Neural cell (in vitro differentiated cells): Measurements from ENCODE around the gene KMT2E. TPM values are rescaled to one million over a fixed set of nuclear protein-coding genes. Genes with fewer than 3 reads are reported as not detected.

Experiments
- H2AFZ ChIP-seq: fragments of 200-600, 300-800 bp; sonication (generic), shearing (Covaris generic); 2 replicates; pipeline ENCODE4 v1.6.0; 2014; ENCODE audit warnings: low read depth, mild to moderate bottlenecking, antibody characterized with exemption, low read length, moderate library complexity
- H3F3A ChIP-seq: fragments of 200-600 bp; shearing (Covaris generic); 2 replicates; pipeline ENCODE4 v1.6.1; 2016; ENCODE audit warnings: mild to moderate bottlenecking, moderate library complexity, mixed read lengths, antibody characterized with exemption, low read length; ENCODE audit not compliant: insufficient read depth, poor library complexity, severe bottlenecking
- H3K27ac ChIP-seq: fragments of 200-600, 300-800 bp; sonication (generic), shearing (Covaris generic); 2 replicates; pipeline ENCODE4 v1.5.1; 2014; ENCODE audit warnings: mild to moderate bottlenecking, low read length, moderate library complexity
- H3K27me3 ChIP-seq: fragments of 300-800, 200-600 bp; sonication (generic), shearing (Covaris generic); 2 replicates; pipeline ENCODE4 v1.6.0; 2014; ENCODE audit warnings: mild to moderate bottlenecking, low read depth, low read length, moderate library complexity; ENCODE audit not compliant: insufficient read depth
- H3K36me3 ChIP-seq: fragments of 300-800, 200-600 bp; sonication (generic), shearing (Covaris generic); 2 replicates; pipeline ENCODE4 v1.5.1; 2014; ENCODE audit warnings: mild to moderate bottlenecking, antibody characterized with exemption, low read length, moderate library complexity; ENCODE audit not compliant: insufficient read depth
- H3K4me2 ChIP-seq: fragments of 300-800, 200-600 bp; sonication (generic), shearing (Covaris generic); 2 replicates; pipeline ENCODE4 v1.6.0; 2014; ENCODE audit warnings: mild to moderate bottlenecking, low read length
- H3K4me3 ChIP-seq: fragments of 300-800, 200-600 bp; sonication (generic), shearing (Covaris generic); 2 replicates; pipeline ENCODE4 v1.5.1; 2014; ENCODE audit warnings: mild to moderate bottlenecking, low read length, moderate library complexity
- H3K79me2 ChIP-seq: fragments of 200-600 bp; shearing (Covaris generic); replicated peaks from 2 replicates; pipeline ENCODE4 v1.6.0; 2014; ENCODE audit warnings: mild to moderate bottlenecking, low read length, moderate library complexity; ENCODE audit not compliant: insufficient read depth
- H3K9ac ChIP-seq: fragments of 300-800, 200-600 bp; sonication (generic), shearing (Covaris generic); 2 replicates; pipeline ENCODE4 v1.6.1; 2016; ENCODE audit warnings: mild to moderate bottlenecking, low read length, mixed read lengths
- H3K9me2 ChIP-seq: fragments of 200-600 bp; shearing (Covaris generic); 2 replicates; pipeline ENCODE4 v1.6.1; 2016; ENCODE audit warnings: mild to moderate bottlenecking, low read length, mixed read lengths; ENCODE audit not compliant: insufficient read depth
- H3K9me3 ChIP-seq: fragments of 200-600, 300-800 bp; sonication (generic), shearing (Covaris generic); 2 replicates; pipeline ENCODE4 v1.6.1; 2016; ENCODE audit warnings: mild to moderate bottlenecking, mixed run types, low read length, moderate library complexity, mixed read lengths
- H4K20me1 ChIP-seq: fragments of 200-600 bp; shearing (Covaris generic); 2 replicates; pipeline ENCODE4 v1.6.1; 2016; ENCODE audit warnings: mild to moderate bottlenecking, mixed run types; ENCODE audit not compliant: insufficient read depth
- CTCF ChIP-seq: fragments of 450-650 bp; IDR thresholded peaks from 2 replicates; pipeline ENCODE4 v1.5.1; 2014; ENCODE audit warnings: antibody characterized with exemption, mild to moderate bottlenecking, moderate library complexity; ENCODE audit not compliant: poor library complexity, severe bottlenecking
- EP300 ChIP-seq: fragments of 450-650 bp; conservative IDR thresholded peaks from 2 replicates; pipeline ENCODE4 v1.6.1; 2014; ENCODE audit warnings: antibody characterized with exemption, mild to moderate bottlenecking, moderate library complexity; ENCODE audit not compliant: poor library complexity, severe bottlenecking
- EZH2 ChIP-seq: fragments of 200-600, 300-800 bp; shearing (Covaris generic), sonication (generic); IDR thresholded peaks from 2 replicates; pipeline ENCODE4 v1.6.1; 2014; ENCODE audit warnings: antibody characterized with exemption, low read length, borderline replicate concordance, mild to moderate bottlenecking; ENCODE audit not compliant: insufficient read depth, poor library complexity, severe bottlenecking
- MXI1 ChIP-seq: fragments of 450-650 bp; conservative IDR thresholded peaks from 2 replicates; pipeline ENCODE4 v1.6.1; 2014; ENCODE audit warnings: antibody characterized with exemption, mild to moderate bottlenecking; ENCODE audit not compliant: poor library complexity, severe bottlenecking
- POLR2AphosphoS5 ChIP-seq: IDR thresholded peaks from 2 replicates; pipeline ENCODE4 v1.6.1; 2012
- RAD21 ChIP-seq: fragments of 450-650 bp; conservative IDR thresholded peaks from 2 replicates; pipeline ENCODE4 v1.6.1; 2014; ENCODE audit warnings: antibody characterized with exemption, mild to moderate bottlenecking, moderate library complexity
- REST ChIP-seq: IDR thresholded peaks from 2 replicates; pipeline ENCODE4 v1.6.1; 2012; ENCODE audit warnings: borderline replicate concordance
- SMC3 ChIP-seq: fragments of 450-650 bp; conservative IDR thresholded peaks from 2 replicates; pipeline ENCODE4 v1.6.1; 2014; ENCODE audit warnings: antibody characterized with exemption, mild to moderate bottlenecking, moderate library complexity; ENCODE audit not compliant: poor library complexity
- TAF1 ChIP-seq: IDR thresholded peaks from 2 replicates; pipeline ENCODE4 v1.6.1; 2012; ENCODE audit warnings: low read depth
- polyA plus RNA-seq: library from polyadenylated mRNA; depleted of rRNA; stranded (reverse); fragments of >200 nt; gene quantifications from 2 replicates; pipeline ENCODE4 v1.2.3, GENCODE V29; 2014

The KMT2E gene
- polyA plus RNA-seq, 1 donor from 2014 or later = 78.4 TPM

GRCh38 chr7:104979167-104979841, 34.7 kb upstream of the KMT2E start (continued):
- no peak for TF ChIP-seq RAD21

- Histone ChIP-seq H3K4me2 (no peak overlapping the region), H3K9ac (no peak overlapping the region), H3K27ac (no peak overlapping the region)
Measured at GRCh38 chr7:104980440-104980839, 33.6 kb upstream of the KMT2E start.

More at GRCh38 chr7:104980440-104980839, 33.6 kb upstream of the KMT2E start:
- no peaks in the 10 kb centered on the region for H4K20me1 ChIP-seq
- H3K9me2 ChIP-seq = no peaks in the 10 kb centered on the region
- no peak overlapping the region for H2AFZ ChIP-seq
- no peaks in the 10 kb centered on the region for H3K27me3 ChIP-seq
- peaks cover 37% of the 10 kb centered on the region for H3K79me2 ChIP-seq
- H3K9me3 ChIP-seq = no peaks in the 10 kb centered on the region
- H3K36me3 ChIP-seq = no peaks in the 10 kb centered on the region
- TF ChIP-seq EP300 (no peak), EZH2 (no peak), MXI1 (no peak), TAF1 (no peak), CTCF (no peak), REST (no peak), POLR2AphosphoS5 (no peak), SMC3 (no peak), RAD21 (no peak)
- no peak overlapping the region for H3K4me3 ChIP-seq
- H3F3A ChIP-seq = peaks cover 4% of the 10 kb centered on the region
